GM12801 (cell line): ENCODE measurements around the gene GSK3A.

ENCODE experiments used
- TF ChIP-seq, protein P1 (sequence below): IDR thresholded peaks from one replicate; pipeline ENCODE4 v1.5.1; 2011; ENCODE audit warnings: control low read depth; ENCODE audit not compliant: insufficient read length; ENCODE audit errors: extremely low read depth

GSK3A gene

GRCh38 chr19:42275103-42275502 lies 32.7 kb upstream of the GSK3A start:
- TF ChIP-seq, protein P1, sequence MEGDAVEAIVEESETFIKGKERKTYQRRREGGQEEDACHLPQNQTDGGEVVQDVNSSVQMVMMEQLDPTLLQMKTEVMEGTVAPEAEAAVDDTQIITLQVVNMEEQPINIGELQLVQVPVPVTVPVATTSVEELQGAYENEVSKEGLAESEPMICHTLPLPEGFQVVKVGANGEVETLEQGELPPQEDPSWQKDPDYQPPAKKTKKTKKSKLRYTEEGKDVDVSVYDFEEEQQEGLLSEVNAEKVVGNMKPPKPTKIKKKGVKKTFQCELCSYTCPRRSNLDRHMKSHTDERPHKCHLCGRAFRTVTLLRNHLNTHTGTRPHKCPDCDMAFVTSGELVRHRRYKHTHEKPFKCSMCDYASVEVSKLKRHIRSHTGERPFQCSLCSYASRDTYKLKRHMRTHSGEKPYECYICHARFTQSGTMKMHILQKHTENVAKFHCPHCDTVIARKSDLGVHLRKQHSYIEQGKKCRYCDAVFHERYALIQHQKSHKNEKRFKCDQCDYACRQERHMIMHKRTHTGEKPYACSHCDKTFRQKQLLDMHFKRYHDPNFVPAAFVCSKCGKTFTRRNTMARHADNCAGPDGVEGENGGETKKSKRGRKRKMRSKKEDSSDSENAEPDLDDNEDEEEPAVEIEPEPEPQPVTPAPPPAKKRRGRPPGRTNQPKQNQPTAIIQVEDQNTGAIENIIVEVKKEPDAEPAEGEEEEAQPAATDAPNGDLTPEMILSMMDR: no peak

DNA sequence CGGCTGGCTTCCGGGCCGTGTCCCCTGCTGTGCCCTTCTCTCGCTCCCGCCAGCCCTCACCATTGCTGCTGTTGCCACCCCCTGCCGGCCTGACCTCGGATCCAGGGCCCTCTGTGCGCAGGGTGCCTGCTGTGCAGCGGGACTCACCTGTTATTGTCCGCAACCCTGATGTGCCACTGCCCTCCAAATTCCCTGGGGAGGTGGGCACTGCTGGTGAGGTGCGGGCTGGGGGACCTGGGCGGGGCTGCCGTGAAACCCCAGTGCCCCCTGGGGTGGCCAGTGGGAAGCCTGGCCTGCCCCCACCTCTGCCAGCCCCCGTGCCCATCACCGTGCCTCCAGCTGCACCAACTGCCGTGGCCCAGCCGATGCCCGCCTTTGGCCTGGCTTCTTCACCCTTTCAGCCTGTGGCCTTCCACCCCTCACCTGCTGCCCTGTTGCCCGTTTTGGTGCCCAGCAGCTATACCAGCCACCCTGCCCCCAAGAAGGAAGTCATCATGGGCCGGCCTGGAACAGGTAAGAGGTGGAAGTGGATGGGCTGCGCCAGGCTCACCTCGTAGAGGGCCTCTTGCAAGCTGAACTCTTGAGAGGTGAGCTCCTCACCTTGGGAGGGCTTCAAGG lies 31.8 kb upstream of the GSK3A start:
- TF ChIP-seq, protein P1: no peak

DNA sequence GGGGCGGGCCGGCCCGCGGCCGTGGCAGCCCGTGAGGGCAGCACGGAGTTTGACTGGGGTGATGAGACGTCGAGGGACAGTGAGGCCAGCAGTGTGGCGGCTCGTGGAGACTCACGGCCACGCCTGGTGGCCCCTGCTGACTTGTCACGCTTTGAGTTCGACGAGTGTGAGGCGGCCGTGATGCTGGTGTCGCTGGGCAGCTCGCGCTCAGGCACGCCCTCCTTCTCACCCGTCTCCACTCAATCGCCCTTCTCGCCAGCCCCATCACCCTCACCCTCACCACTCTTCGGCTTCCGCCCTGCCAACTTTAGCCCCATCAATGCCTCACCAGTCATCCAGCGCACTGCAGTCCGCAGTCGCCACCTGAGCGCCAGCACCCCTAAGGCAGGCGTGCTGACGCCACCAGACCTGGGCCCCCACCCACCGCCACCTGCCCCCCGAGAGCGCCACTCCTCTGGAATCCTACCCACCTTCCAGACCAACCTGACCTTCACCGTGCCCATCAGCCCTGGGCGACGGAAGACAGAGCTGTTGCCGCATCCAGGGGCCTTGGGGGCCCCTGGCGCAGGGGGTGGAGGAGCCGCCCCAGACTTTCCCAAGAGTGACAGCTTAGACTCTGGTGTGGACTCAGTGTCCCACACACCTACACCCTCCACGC lies 31.1 kb upstream of the GSK3A start:
- TF ChIP-seq, protein P1: no peak

DNA sequence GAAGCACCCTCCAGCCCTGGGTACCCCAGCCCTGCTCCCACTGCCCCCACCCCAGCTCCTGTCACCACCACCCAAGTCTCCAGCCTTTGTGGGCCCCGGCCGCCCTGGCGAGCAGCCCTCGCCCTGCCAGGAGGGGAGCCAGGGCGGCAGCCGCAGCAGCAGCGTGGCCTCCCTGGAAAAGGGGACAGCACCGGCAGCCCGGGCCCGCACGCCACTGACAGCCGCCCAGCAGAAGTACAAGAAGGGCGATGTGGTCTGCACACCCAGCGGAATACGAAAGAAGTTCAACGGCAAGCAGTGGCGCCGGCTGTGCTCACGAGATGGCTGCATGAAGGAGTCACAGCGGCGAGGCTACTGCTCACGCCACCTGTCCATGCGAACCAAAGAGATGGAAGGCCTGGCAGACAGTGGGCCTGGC lies 30.6 kb upstream of the GSK3A start:
- TF ChIP-seq, protein P1: no peak

- TF ChIP-seq, protein P1: no peak
These were observed 30.1 kb upstream of the GSK3A start for GRCh38 chr19:42272535-42272897.

DNA sequence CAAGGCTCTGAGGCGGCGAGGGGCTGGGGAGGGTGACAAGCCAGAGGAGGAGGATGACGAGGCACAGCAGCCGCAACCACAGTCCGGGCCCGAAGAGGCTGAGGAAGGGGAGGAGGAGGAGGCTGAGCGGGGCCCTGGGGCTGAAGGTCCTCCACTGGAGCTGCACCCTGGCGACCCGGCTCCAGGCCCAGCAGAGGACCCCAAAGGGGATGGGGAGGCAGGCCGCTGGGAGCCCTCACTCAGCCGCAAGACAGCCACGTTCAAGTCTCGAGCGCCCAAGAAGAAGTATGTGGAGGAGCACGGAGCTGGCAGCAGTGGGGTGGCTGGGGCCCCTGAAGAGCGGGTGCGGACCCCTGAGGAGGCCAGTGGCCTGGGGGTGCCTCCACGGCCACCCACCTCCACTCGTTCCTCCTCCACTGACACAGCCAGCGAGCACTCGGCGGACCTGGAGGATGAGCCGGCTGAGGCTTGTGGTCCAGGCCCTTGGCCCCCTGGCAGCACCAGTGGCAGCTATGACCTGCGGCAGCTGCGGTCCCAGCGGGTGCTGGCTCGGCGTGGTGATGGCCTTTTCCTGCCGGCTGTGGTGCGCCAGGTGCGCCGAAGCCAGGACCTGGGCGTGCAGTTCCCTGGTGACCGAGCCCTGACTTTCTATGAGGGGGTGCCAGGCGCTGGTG lies 29.6 kb upstream of the GSK3A start:
- TF ChIP-seq, protein P1: no peak

- TF ChIP-seq, protein P1: no peak
These were observed 28.6 kb upstream of the GSK3A start for GRCh38 chr19:42271045-42271419.
